GM12891 (cell line): Measurements from ENCODE around the gene TTC13.

Source experiments
- POLR2A ChIP-seq: IDR thresholded peaks from 2 replicates; pipeline ENCODE4 v1.6.1; 2011; ENCODE audit warnings: low read depth, low read length, control low read depth
- POLR2AphosphoS5 ChIP-seq: IDR thresholded peaks from 2 replicates; pipeline ENCODE4 v1.6.1; 2011; ENCODE audit warnings: low read depth, low read length, control low read depth
- SPI1 ChIP-seq: IDR thresholded peaks from 2 replicates; pipeline ENCODE4 v1.6.1; 2011; ENCODE audit warnings: low read depth, low read length, control low read depth

DNA sequence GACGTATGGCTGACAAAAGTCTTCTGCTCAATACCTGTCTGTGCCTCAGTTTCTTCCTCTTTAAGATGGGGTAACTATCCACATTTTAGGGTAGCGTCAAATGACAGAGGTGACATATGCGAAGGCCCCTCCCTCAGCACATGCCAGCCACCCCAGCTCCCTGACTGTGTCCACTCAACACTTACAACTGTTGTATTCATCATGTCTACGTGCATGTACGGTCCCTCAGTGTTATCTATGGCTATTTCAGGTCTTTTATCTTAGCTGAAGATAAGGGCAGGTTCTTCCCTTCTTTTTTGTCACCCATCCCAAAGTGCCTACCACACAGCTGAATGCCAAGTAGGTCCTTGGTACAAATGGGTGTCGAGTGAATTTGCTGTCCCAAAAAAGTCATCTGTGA is 102.0 kb downstream of the TTC13 start:
- TF ChIP-seq POLR2A (no peak), SPI1 (no peak), POLR2AphosphoS5 (no peak)
